Activated gamma-delta T cell (primary cell): ENCODE data around the gene EHD1.

Source experiments
- DNase-seq: peaks from one replicate; lab custom pipeline; 2025; lab: John Stamatoyannopoulos, UW

The EHD1 gene

DNA sequence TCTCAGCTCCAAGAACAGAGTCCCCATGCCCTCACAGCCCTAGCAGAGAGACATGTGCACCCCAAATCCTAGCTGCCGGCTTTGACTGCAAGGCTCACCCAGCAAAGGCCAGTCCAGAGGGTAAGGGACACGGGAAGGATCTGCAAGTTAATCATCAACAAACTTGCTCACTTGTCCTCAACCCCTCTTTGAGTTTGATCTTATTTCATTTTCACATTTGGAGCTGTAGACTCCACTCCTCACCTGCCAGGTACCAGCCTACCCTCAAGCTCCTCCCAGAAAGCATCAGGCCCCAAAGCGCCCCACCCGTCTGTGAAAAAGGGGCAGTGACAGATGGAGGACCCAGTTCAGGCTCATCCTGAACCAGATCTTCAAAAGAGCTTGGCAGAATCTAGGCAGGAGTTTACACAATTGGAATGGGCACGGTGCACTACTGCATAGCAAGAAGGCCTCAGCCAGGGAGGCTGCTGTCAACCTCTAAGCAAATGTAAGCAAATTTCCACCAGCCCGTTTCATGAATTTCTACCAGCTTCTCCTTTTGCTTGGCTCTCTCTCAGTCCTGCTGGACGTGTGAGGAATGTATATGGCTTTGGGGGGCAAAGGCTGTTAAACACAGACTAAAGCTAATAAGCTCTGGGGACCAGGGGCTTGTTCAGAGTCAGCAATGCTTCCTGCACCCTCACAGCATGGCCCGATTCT is 5.5 kb downstream of the EHD1 start:
- no peak for DNase-seq

DNA sequence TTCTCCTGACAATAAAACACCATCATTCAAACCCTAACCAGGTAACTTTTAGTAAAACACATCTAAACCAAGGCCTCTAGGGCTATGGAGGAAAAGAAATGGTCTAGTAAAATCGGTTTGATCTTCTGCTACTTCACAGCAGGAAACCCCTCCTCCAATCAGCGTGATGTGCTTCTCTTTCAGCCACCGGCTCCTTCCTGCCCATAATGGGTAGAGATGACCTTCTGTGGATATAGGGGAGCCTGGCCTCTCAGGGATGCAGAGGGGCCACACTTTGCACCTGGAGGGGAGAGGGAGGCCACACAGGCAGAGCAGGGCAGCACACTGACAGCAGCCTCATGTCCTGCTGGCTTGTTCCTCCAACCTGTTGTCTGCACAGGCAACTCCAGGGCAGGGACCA is 6.9 kb downstream of the EHD1 start:
- DNase-seq: no peak

GRCh38 chr11:64870893-64871466 is 7.4 kb downstream of the EHD1 start:
- DNase-seq: no peak

- DNase-seq: no peak
Measured at GRCh38 chr11:64870176-64870892, 8.1 kb downstream of the EHD1 start.

- no peak for DNase-seq
Measured at GRCh38 chr11:64869571-64870175, 8.7 kb downstream of the EHD1 start.

DNA sequence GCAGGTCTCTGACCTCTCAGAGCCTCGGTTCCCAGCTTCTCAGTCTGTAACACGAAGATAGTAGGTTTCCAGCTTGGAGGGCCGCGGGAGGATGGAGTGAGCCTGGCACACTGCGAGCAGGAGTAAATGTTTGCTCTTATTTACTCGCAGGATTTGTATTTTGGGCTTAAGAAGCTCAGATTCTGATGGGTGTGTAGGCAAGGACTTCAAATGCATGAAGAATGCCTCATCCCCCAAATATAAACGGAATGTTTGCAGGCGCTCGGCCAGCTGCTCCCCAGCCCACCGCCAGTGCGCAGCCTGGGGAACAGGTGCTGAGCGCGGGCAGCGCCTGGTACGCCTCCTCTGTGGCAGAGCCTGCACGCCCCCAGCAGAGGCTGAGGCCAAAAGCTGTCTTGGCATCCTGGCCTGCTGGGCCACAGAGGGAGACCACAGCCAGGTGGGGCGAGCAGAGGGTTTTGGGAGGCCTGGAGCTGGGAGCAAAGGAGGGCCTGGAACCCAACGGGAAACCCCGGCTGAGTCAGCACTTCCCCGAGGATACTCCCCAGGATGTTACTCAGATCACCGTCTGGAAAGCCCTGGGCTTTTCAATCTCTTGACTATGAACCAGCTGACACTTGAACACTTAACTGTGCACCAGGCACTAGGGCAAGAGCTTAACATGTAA is 9.4 kb downstream of the EHD1 start:
- DNase-seq: no peak

DNA sequence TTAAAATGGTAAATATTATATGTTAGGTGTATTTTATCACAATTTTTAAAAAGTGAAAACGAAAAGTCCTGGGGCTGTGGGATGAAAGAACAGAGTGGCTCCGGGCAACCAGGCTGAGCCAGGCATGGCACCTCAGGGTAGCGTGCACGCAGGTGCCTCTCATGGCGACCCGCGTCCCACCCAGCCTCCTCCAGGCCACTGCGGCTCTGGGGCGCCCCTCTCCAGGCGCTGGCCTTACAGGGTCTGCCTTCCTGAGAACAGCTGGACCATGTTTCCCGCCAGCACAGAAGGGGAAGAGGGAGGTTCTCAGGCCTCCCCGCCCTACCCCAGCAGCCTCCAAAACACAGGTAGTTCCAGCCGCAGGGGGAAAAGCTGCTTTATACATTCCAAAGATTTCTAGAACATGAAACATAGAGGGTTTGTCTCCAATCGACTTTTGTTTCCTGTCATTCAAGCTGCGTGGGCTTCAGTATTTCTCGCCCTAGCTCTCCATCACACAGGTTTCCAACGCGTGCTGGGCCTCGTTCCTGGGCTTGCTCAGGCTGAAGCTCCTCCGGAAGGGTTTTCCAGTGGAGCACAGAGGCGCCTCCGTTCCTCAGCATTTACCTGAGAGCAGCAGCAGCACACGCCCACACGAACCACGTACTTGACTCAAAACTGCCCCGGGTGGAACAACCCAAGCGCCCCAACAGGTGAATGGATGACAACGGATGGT is 10.5 kb downstream of the EHD1 start:
- DNase-seq: no peak

DNA sequence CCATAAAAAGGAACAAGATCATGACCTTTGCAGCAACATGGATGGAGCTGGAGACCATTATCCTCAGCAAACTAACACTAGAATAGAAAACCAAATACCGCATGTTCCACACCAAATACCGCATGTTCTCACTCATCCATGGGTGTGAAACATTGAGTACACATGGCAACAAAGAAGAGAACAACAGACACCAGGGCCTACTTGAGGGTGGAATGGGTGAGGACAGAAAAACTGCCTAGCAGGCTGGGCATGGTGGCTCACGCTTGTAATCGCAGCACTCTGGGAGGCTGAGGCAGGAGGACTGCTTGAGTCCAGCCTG is 12.3 kb downstream of the EHD1 start:
- DNase-seq: no peak

DNA sequence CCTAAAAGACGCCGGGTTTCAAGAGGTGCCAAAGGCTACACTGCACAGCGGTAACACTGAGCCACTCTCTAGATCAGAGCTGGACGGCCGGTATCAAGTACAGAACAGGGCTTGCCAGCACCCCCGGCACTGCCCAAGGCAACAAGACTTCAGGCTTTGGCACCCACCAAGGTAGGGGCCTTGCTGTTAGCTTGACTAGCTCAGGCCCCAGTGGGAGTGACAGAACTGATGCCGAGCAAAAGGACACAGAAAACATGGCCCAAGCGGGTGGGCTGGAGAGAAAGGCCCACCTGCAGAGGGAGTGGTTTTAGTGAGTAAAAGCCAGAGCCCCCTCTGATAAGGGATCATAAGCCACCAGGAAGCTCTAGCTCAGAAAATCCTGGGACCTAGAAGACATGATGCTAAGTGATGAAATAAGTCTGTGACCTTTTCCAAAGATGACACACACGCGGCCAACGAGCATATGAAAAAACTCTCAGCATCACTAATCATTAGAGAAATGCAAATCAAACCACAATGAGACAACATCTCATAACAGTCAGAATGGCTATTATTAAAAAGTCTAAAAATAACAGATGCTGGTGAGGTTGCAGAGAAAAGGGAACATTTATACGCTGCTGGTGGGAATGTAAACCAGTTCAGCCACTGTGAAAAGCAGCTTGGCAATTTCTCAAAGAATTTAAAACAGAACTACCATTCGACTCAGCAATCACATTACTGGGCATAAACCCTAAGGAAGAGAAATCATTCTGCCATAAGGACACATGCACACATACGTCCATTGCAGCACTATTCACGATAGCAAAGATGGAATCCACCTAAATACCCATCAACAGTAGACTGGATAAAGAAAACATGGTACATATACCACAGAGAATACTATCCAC is 12.9 kb downstream of the EHD1 start:
- DNase-seq: no peak

DNA sequence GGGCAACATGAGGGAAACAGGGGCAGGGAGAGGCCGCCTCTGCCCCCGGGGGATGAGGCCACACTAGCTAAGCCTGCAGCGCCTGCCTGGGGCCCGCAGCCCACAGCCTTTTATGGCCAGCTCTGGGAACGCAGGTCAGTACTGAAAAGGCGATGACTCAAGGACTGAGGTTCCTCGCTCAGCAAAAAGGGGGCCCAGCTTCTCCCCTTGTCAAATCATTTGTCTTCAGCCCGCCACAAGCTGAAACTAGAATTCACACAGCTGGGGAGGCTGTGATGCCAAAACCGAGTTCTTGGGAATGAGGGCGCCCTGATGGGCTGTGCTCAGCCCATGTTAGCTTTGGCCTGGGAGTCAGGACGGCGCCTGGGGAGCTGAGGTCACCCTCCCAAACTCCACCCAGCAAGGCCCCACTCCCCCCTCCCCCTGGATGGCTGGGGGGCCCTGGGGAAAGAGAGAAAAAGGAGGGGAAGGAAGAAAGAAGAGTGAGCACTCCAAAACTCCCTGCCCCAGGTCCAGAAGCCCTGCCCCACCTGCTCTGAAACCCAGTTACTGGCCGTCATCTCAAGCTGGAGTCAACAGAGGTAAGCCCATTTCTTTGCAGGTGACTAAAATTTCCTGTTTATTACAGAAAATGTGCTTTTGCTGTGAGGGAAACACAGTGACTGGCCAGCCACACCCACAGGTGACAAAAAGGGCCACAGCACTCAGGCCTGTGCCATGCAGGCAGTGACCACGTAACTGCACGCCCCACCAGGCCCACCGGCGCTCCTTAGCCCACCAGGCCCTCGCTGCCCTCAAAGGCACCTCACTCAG is 13.7 kb downstream of the EHD1 start:
- no peak for DNase-seq

GRCh38 chr11:64864135-64864472 is 14.3 kb downstream of the EHD1 start:
- no peak for DNase-seq

- no peak for DNase-seq
Measured at GRCh38 chr11:64863391-64864060, 14.9 kb downstream of the EHD1 start.

GRCh38 chr11:64862987-64863390 is 15.4 kb downstream of the EHD1 start:
- no peak for DNase-seq

- DNase-seq: no peak
Measured at GRCh38 chr11:64861227-64861975, 17.0 kb downstream of the EHD1 start.

DNA sequence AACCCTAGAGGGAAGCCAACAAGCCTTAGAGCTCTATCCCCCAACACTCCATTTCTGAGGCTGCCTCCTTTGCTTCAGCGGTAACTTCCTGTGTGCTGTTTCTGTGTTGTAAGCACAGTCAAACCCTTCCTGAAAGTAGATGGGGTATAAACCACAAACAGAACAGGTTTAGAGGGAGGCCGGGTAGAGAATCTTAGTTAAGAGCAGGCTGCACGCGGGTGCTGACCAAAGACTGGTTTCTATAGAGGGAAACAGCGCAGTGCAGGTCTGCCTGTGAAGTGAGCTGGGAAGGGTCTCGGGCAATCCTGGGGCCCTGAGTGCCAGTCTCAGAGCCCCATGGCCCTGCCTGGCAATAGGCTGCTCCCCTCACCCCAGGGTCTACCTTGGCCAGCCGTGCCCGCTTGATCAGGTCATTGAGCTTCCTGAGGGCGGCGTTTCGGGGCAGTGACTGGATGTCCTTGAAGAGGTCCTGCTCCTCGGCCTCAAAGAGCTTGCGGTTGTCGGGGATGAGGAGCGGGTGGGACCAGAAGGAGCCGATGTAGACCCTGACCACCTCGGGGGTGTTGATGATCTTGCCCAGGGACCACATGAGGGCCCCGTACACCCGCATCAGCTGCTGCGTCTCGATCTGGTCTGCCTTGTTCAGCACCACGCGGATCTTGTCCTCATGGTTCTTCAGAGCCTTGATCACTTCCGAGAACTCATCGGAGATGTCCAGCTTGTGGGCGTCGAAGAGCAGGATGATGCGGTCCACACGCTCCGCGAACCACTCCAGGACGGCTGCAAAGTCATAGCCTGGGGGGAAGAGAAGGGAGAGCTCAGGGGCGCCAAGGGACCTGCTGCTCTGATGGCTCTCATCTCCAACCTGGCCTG is 18.6 kb downstream of the EHD1 start:
- no peak for DNase-seq

DNA sequence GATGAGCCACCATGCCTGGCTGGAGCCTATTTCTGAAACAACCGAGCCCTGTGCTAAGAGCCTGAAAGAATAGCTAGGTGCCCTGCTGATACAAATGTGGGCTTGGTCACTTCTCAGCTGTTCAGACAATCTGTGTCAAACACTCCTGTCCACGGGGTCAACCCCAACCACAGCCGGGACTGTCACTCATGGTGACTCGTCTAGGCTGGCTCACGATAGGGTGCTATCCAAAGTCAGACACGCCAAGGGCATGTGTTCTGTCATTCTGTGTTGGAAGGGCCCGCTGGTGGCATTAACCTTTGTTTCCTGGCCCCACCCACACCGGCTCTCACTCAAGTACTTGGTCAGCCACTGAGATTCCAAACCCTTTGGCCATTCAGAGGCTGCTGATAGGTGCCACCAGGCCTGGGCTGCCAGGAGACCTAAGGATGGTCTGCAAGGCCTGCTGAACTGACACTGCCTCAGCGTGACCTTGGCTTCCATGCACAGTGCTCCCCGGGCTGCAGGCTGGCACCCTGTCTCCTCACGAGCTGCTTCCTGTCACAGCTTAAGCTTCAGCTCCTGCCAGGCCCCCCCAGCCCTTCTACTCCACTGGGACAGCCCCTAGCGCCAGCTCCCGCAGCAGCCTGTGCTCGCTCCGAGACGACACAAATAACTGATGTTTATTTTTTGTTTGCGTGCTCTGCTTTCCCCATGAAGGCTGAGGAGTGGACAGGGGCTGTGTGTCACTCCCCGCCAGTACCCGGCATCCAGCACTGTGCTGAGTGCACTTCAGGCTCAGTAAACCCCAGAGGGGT is 19.8 kb downstream of the EHD1 start:
- peak; percentile 54 for DNase-seq

- DNase-seq: no peak
Measured at GRCh38 chr11:64857485-64857884, 20.9 kb downstream of the EHD1 start.
